OCI-LY3 (cell line): Measurements from ENCODE around the gene EXOSC10.

Experiments used
- EZH2phosphoT487 ChIP-seq: fragments of 200-600 bp; shearing (Covaris generic); IDR thresholded peaks from 2 replicates; pipeline ENCODE4 v1.6.1; 2018; ENCODE audit warnings: antibody characterized with exemption, mixed run types, low read depth
- TF ChIP-seq, protein P1 (sequence below): fragments of 200-600, 300-600 bp; sonication (generic); IDR thresholded peaks from 2 replicates; pipeline ENCODE4 v1.5.1; 2014; ENCODE audit warnings: antibody characterized with exemption, low read length, low read depth

- TF ChIP-seq, protein P1, sequence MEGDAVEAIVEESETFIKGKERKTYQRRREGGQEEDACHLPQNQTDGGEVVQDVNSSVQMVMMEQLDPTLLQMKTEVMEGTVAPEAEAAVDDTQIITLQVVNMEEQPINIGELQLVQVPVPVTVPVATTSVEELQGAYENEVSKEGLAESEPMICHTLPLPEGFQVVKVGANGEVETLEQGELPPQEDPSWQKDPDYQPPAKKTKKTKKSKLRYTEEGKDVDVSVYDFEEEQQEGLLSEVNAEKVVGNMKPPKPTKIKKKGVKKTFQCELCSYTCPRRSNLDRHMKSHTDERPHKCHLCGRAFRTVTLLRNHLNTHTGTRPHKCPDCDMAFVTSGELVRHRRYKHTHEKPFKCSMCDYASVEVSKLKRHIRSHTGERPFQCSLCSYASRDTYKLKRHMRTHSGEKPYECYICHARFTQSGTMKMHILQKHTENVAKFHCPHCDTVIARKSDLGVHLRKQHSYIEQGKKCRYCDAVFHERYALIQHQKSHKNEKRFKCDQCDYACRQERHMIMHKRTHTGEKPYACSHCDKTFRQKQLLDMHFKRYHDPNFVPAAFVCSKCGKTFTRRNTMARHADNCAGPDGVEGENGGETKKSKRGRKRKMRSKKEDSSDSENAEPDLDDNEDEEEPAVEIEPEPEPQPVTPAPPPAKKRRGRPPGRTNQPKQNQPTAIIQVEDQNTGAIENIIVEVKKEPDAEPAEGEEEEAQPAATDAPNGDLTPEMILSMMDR, result no peak
- TF ChIP-seq EZH2phosphoT487, result no peak
These were observed 74.1 kb downstream of the EXOSC10 start for GRCh38 chr1:11025618-11026017.
